Natural killer cell (primary cell): Measurements from ENCODE around the gene MAPKAPK3. TPM values are rescaled to one million over a fixed set of nuclear protein-coding genes. Genes with fewer than 3 reads are reported as not detected.

Source experiments
- ATAC-seq, 3 donors: fragments of 150-1000 bp in 2 of 3; fragments of 200-7000 bp in 1 of 3; cut with Tn5 transposase; 1 replicate in 1 of 3; 2 replicates in 2 of 3; pipeline ENCODE4 v1.10.0; 2021; ENCODE audit warnings: mild to moderate bottlenecking in 2 of 3, moderate library complexity in 2 of 3
- DNase-seq, 2 donors: peaks; one replicate each; pipeline versions ENCODE4 v3.0.0 to v3.0.0-alpha.2; 2013 to 2021; ENCODE audit warnings: mixed read lengths in 1 of 2
- H3K27ac ChIP-seq: one replicate; pipeline ENCODE4 v1.5.1; 2013; ENCODE audit warnings: mild to moderate bottlenecking, low read length
- H3K27me3 ChIP-seq: one replicate; pipeline ENCODE4 v1.6.1; 2013; ENCODE audit warnings: low read length; ENCODE audit not compliant: control insufficient read depth, insufficient read depth
- H3K36me3 ChIP-seq: one replicate; pipeline ENCODE4 v1.6.1; 2013; ENCODE audit warnings: low read length; ENCODE audit not compliant: control insufficient read depth, insufficient read depth
- H3K4me1 ChIP-seq: one replicate; pipeline ENCODE4 v1.6.1; 2013; ENCODE audit warnings: low read length; ENCODE audit not compliant: control insufficient read depth, insufficient read depth
- H3K4me3 ChIP-seq: one replicate; pipeline ENCODE4 v1.5.1; 2013; ENCODE audit warnings: low read length
- H3K9me3 ChIP-seq: one replicate; pipeline ENCODE4 v1.6.1; 2013; ENCODE audit warnings: low read length; ENCODE audit not compliant: control insufficient read depth, insufficient read depth
- H3K27ac Mint-ChIP-seq, 2 donors: one replicate each; pipeline ENCODE4 v1.8.0; 2022; ENCODE audit warnings: mild to moderate bottlenecking in 2 of 2, mixed read lengths in 2 of 2, moderate library complexity in 1 of 2
- H3K27me3 Mint-ChIP-seq, 2 donors: one replicate each; pipeline ENCODE4 v1.8.0; 2022; ENCODE audit warnings: low read depth in 2 of 2, mixed read lengths in 2 of 2
- H3K36me3 Mint-ChIP-seq: one replicate; pipeline ENCODE4 v1.8.0; 2022; ENCODE audit warnings: mixed read lengths
- H3K4me1 Mint-ChIP-seq, 2 donors: one replicate each; pipeline ENCODE4 v1.8.0; 2022; ENCODE audit warnings: mixed read lengths in 2 of 2
- H3K4me3 Mint-ChIP-seq: one replicate; pipeline ENCODE4 v1.8.0; 2022; ENCODE audit warnings: mild to moderate bottlenecking, moderate library complexity, mixed read lengths
- H3K9me3 Mint-ChIP-seq, 2 donors: one replicate each; pipeline ENCODE4 v1.8.0; 2022; ENCODE audit warnings: mixed read lengths in 2 of 2
- WGBS: methylation state at CpG from one replicate; pipeline ENCODE4 v1.1.7; 2013; ENCODE audit warnings: missing lambda C conversion rate; ENCODE audit not compliant: insufficient coverage; 5-methylcytosine and 5-hydroxymethylcytosine counted together
- intact Hi-C: fragments of 100-400 bp; cut with micrococcal nuclease; formaldehyde crosslinking; loops from one replicate; pipeline ENCODE4 v1.14.2; 2022
- total RNA-seq, 4 donors: library from RNA; stranded (reverse); fragments of 120-200 nt in 1 of 4; gene quantifications; one replicate each; pipeline versions ENCODE4 v1.2.3 to v1.2.4, GENCODE V29; 2013 to 2022
- TF ChIP-seq, protein P1 (sequence below): fragments of 200-600 bp; IDR thresholded peaks from one replicate; pipeline ENCODE4 v1.8.0; 2022; ENCODE audit warnings: antibody characterized with exemption

Gene MAPKAPK3
- total RNA-seq, 3 donors from 2014 or later (not counting 1 experiment from before 2014, with no cell fraction given), result 48.0 to 57.7 (median 49.3) TPM

- Mint-ChIP-seq H3K4me3 (peak overlapping the region; percentile 97), H3K27ac (peak overlapping the region; percentile 90 to 93), H3K27me3 (no peaks in the 10 kb centered on the region), H3K4me1 (peaks cover 79 to 87% of the 10 kb centered on the region in 2 donors), H3K36me3 (peaks cover 8% of the 10 kb centered on the region), H3K9me3 (no peaks in the 10 kb centered on the region)
- Histone ChIP-seq H3K4me1 (peaks cover 88% of the 10 kb centered on the region), H3K4me3 (peak overlapping the region; percentile 78), H3K9me3 (no peaks in the 10 kb centered on the region), H3K27me3 (no peaks in the 10 kb centered on the region), H3K27ac (peak overlapping the region; percentile 56), H3K36me3 (peaks cover 36% of the 10 kb centered on the region)
- TF ChIP-seq, protein P1, sequence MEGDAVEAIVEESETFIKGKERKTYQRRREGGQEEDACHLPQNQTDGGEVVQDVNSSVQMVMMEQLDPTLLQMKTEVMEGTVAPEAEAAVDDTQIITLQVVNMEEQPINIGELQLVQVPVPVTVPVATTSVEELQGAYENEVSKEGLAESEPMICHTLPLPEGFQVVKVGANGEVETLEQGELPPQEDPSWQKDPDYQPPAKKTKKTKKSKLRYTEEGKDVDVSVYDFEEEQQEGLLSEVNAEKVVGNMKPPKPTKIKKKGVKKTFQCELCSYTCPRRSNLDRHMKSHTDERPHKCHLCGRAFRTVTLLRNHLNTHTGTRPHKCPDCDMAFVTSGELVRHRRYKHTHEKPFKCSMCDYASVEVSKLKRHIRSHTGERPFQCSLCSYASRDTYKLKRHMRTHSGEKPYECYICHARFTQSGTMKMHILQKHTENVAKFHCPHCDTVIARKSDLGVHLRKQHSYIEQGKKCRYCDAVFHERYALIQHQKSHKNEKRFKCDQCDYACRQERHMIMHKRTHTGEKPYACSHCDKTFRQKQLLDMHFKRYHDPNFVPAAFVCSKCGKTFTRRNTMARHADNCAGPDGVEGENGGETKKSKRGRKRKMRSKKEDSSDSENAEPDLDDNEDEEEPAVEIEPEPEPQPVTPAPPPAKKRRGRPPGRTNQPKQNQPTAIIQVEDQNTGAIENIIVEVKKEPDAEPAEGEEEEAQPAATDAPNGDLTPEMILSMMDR, result no peak
- DNase-seq (peak in 1 of 2 donors; percentile 62), ATAC-seq (no peak)
- WGBS, result 35% methylated on average over 6 of the region's 6 CpGs
- intact Hi-C loops, result no loop called here
These were observed 6.6 kb upstream of the MAPKAPK3 start for GRCh38 chr3:50610181-50610971.

- no peak for DNase-seq
- Mint-ChIP-seq H3K36me3 (peaks cover 2% of the 10 kb centered on the region), H3K4me1 (peaks cover 77 to 86% of the 10 kb centered on the region in 2 donors), H3K27me3 (no peaks in the 10 kb centered on the region), H3K27ac (peak overlapping the region; percentile 90 to 93), H3K9me3 (no peaks in the 10 kb centered on the region), H3K4me3 (peak overlapping the region; percentile 97)
- no peaks in the 10 kb centered on the region for H3K9me3 ChIP-seq
- H3K4me1 ChIP-seq, result peaks cover 88% of the 10 kb centered on the region
- peak overlapping the region; percentile 78 for H3K4me3 ChIP-seq
- peak overlapping the region; percentile 56 for H3K27ac ChIP-seq
- peaks cover 30% of the 10 kb centered on the region for H3K36me3 ChIP-seq
- intact Hi-C loops, result loop anchor here (1.0 kb wide), 2 partner anchors 10 to 264 kb away; no protein-coding TSS in a partner anchor
- TF ChIP-seq, protein P1, result no peak
- 4% methylated on average over 10 of the region's 10 CpGs for WGBS
- no peak for ATAC-seq
- H3K27me3 ChIP-seq, result no peaks in the 10 kb centered on the region
These were observed 5.9 kb upstream of the MAPKAPK3 start for GRCh38 chr3:50610992-50611463.

GRCh38 chr3:50611464-50612233, 5.3 kb upstream of the MAPKAPK3 start, which contains the start of gene CISH:
Gene CISH (minus strand): TSS chr3:50611774. CDS start chr3:50611650, 124 bp downstream.
- H3K27ac Mint-ChIP-seq, result peak within 1 kb of the TSS; percentile 90 to 93
- no peaks in the 10 kb centered on the region for H3K27me3 Mint-ChIP-seq
- intact Hi-C loops, result loop anchor here (1.0 kb wide), 2 partner anchors 10 to 264 kb away; no protein-coding TSS in a partner anchor
- Histone ChIP-seq H3K36me3 (peaks cover 24% of the 10 kb centered on the region), H3K27me3 (no peaks in the 10 kb centered on the region), H3K9me3 (no peaks in the 10 kb centered on the region), H3K4me3 (peak within 1 kb of the TSS; percentile 78), H3K4me1 (peaks cover 88% of the 10 kb centered on the region), H3K27ac (peak within 1 kb of the TSS; percentile 62)
- H3K9me3 Mint-ChIP-seq, result no peaks in the 10 kb centered on the region
- no peaks in the 10 kb centered on the region for H3K36me3 Mint-ChIP-seq
- TF ChIP-seq, protein P1, result peak; percentile 52
- WGBS, result under 1% methylated on average over 75 of the region's 75 CpGs
- H3K4me3 Mint-ChIP-seq, result peak within 1 kb of the TSS; percentile 97
- peaks cover 77 to 86% of the 10 kb centered on the region in 2 donors for H3K4me1 Mint-ChIP-seq
- peak; percentile 90 to 93 for DNase-seq
- peak; percentile 75 to 86 (median 78) for ATAC-seq
